Neuronal stem cell (in vitro differentiated cells): Measurements from ENCODE around the gene BZW2.

ENCODE experiments used
- DNase-seq: peaks from one replicate; pipeline ENCODE4 v3.0.0-alpha.2; 2013; ENCODE audit warnings: low spot score
- H2AFZ ChIP-seq: one replicate; pipeline ENCODE4 v1.6.1; 2013; ENCODE audit warnings: mild to moderate bottlenecking, low read length, inconsistent platforms
- H2AK5ac ChIP-seq: 2 replicates; pipeline ENCODE4 v1.6.1; 2013; ENCODE audit warnings: low read depth, mild to moderate bottlenecking, inconsistent platforms, low read length, moderate library complexity, mixed read lengths
- H2BK120ac ChIP-seq: 2 replicates; pipeline ENCODE4 v1.6.1; 2013; ENCODE audit warnings: low read depth, mild to moderate bottlenecking, inconsistent platforms, low read length, moderate library complexity, mixed read lengths
- H2BK12ac ChIP-seq: one replicate; pipeline ENCODE4 v1.6.1; 2013; ENCODE audit warnings: low read length, inconsistent platforms
- H2BK15ac ChIP-seq: 2 replicates; pipeline ENCODE4 v1.6.1; 2013; ENCODE audit warnings: mild to moderate bottlenecking, low read length, inconsistent platforms, mixed read lengths
- H2BK5ac ChIP-seq: one replicate; pipeline ENCODE4 v1.6.1; 2013; ENCODE audit warnings: inconsistent platforms, mild to moderate bottlenecking, low read length, moderate library complexity
- H3K14ac ChIP-seq: one replicate; pipeline ENCODE4 v1.6.1; 2013; ENCODE audit warnings: low read length, inconsistent platforms
- H3K18ac ChIP-seq: 2 replicates; pipeline ENCODE4 v1.6.1; 2013; ENCODE audit warnings: low read length, inconsistent platforms
- H3K23ac ChIP-seq: 2 replicates; pipeline ENCODE4 v1.6.1; 2013; ENCODE audit warnings: low read depth, mild to moderate bottlenecking, mixed read lengths, low read length, inconsistent platforms; ENCODE audit not compliant: poor library complexity
- H3K27ac ChIP-seq: replicated peaks from 3 replicates; pipeline ENCODE4 v1.5.1; 2013; ENCODE audit warnings: low read length, inconsistent platforms
- H3K27me3 ChIP-seq, 3 experiments: 2 replicates each; pipeline ENCODE4 v1.6.1; 2013; ENCODE audit warnings: low read length in 3 of 3, mild to moderate bottlenecking in 2 of 3, inconsistent platforms in 1 of 3, low read depth in 1 of 3, mixed read lengths in 1 of 3, moderate library complexity in 1 of 3; ENCODE audit not compliant: control insufficient read depth in 3 of 3, insufficient read depth in 3 of 3
- H3K36me3 ChIP-seq, 2 donors: replicated peaks in 1 of 2; 2 replicates each; pipeline ENCODE4 v1.6.1; 2013; ENCODE audit warnings: low read length in 2 of 2; ENCODE audit not compliant: control insufficient read depth in 2 of 2, insufficient read depth in 2 of 2
- H3K4ac ChIP-seq: 2 replicates; pipeline ENCODE4 v1.6.1; 2013; ENCODE audit warnings: inconsistent platforms, mild to moderate bottlenecking, low read length, moderate library complexity
- H3K4me1 ChIP-seq, 2 donors: 1 replicate in 1 of 2; 2 replicates in 1 of 2; pipeline ENCODE4 v1.6.1; 2013; ENCODE audit warnings: low read length in 2 of 2, low read depth in 1 of 2; ENCODE audit not compliant: control insufficient read depth in 2 of 2, insufficient read depth in 1 of 2
- H3K4me2 ChIP-seq: one replicate; pipeline ENCODE4 v1.6.1; 2013; ENCODE audit warnings: mild to moderate bottlenecking, low read length, inconsistent platforms; ENCODE audit not compliant: insufficient read depth, poor library complexity, severe bottlenecking
- H3K4me3 ChIP-seq, 2 donors: 2 replicates each; pipeline ENCODE4 v1.5.1; 2013; ENCODE audit warnings: low read length in 2 of 2, mild to moderate bottlenecking in 2 of 2, inconsistent platforms in 1 of 2, moderate library complexity in 1 of 2
- H3K79me1 ChIP-seq: one replicate; pipeline ENCODE4 v1.6.1; 2013; ENCODE audit warnings: low read depth, mild to moderate bottlenecking, inconsistent platforms, low read length, moderate library complexity
- H3K9ac ChIP-seq: one replicate; pipeline ENCODE4 v1.6.1; 2013; ENCODE audit warnings: mild to moderate bottlenecking, low read depth, low read length, inconsistent platforms; ENCODE audit not compliant: poor library complexity
- H3K9me3 ChIP-seq, 2 donors: replicated peaks in 1 of 2; 2 replicates each; pipeline versions ENCODE3 to v1.6.1; 2013; ENCODE audit warnings: low read length in 2 of 2, mild to moderate bottlenecking in 2 of 2, inconsistent platforms in 1 of 2, low read depth in 1 of 2, mixed read lengths in 1 of 2, moderate library complexity in 1 of 2; ENCODE audit not compliant: control insufficient read depth in 2 of 2, insufficient read depth in 1 of 2
- H4K8ac ChIP-seq: one replicate; pipeline ENCODE4 v1.6.1; 2013; ENCODE audit warnings: low read depth, mild to moderate bottlenecking, inconsistent platforms, low read length, moderate library complexity
- H4K91ac ChIP-seq: one replicate; pipeline ENCODE4 v1.6.1; 2013; ENCODE audit warnings: low read length, low read depth, mild to moderate bottlenecking, inconsistent platforms; ENCODE audit not compliant: poor library complexity
- whole genome bisulfite sequencing, 2 donors: extraction: QIAGEN DNeasy Blood & Tissue Kit; methylation state at CpG; one replicate each; pipeline ENCODE4 v1.1.7; 2013; ENCODE audit warnings: missing lambda C conversion rate in 2 of 2, mixed read lengths in 1 of 2; ENCODE audit not compliant: insufficient read length in 2 of 2, insufficient replicate concordance in 1 of 2; ENCODE audit errors: extremely low coverage in 2 of 2; 5-methylcytosine and 5-hydroxymethylcytosine counted together

BZW2 gene

GRCh38 chr7:16744518-16745250 is 98.7 kb downstream of the BZW2 start:
- DNase-seq = no peak
- Histone ChIP-seq H3K9ac (no peak overlapping the region), H4K8ac (no peak overlapping the region), H2BK12ac (no peak overlapping the region), H2BK120ac (no peak overlapping the region), H3K14ac (no peak overlapping the region), H2BK15ac (no peak overlapping the region), H3K4me2 (no peak overlapping the region), H3K4ac (no peak overlapping the region), H4K91ac (no peak overlapping the region), H3K18ac (no peak overlapping the region), H3K27ac (no peak overlapping the region), H3K4me1 (peaks cover 9 to 18% of the 10 kb centered on the region in 2 donors), H3K36me3 (no peaks in the 10 kb centered on the region), H2AFZ (peak overlapping the region; percentile 68), H3K23ac (no peak overlapping the region), H3K79me1 (peaks cover 2% of the 10 kb centered on the region), H2AK5ac (no peak overlapping the region), H2BK5ac (no peak overlapping the region), H3K9me3 (peaks cover 0 to 2% of the 10 kb centered on the region in 2 donors), H3K27me3 (no peaks in the 10 kb centered on the region), H3K4me3 (no peak overlapping the region)
- WGBS, 2 donors = no CpG with 5 or more reads among the region's 6 CpGs

GRCh38 chr7:16745645-16746044 is 99.7 kb downstream of the BZW2 start:
- Histone ChIP-seq H2AFZ (peak overlapping the region; percentile 68), H3K4me2 (no peak overlapping the region), H3K4me1 (peaks cover 9 to 18% of the 10 kb centered on the region in 2 donors), H3K23ac (no peak overlapping the region), H4K91ac (no peak overlapping the region), H3K27me3 (no peaks in the 10 kb centered on the region), H3K9me3 (peaks cover 0 to 2% of the 10 kb centered on the region in 2 donors), H2BK5ac (no peak overlapping the region), H3K18ac (no peak overlapping the region), H2AK5ac (no peak overlapping the region), H3K4me3 (no peak overlapping the region), H3K4ac (no peak overlapping the region), H2BK12ac (no peak overlapping the region), H3K14ac (no peak overlapping the region), H2BK15ac (no peak overlapping the region), H4K8ac (no peak overlapping the region), H2BK120ac (no peak overlapping the region), H3K79me1 (peaks cover 2% of the 10 kb centered on the region), H3K36me3 (no peaks in the 10 kb centered on the region), H3K27ac (no peak overlapping the region), H3K9ac (no peak overlapping the region)
- no peak for DNase-seq
- WGBS, 2 donors = no CpG with 5 or more reads among the region's 2 CpGs

- H2BK120ac ChIP-seq = no peak overlapping the region
- no peak overlapping the region for H3K14ac ChIP-seq
- H2AK5ac ChIP-seq = no peak overlapping the region
- H3K4me2 ChIP-seq = no peak overlapping the region
- no peak overlapping the region for H3K4ac ChIP-seq
- H3K27me3 ChIP-seq = no peaks in the 10 kb centered on the region
- H3K79me1 ChIP-seq = peaks cover 2% of the 10 kb centered on the region
- H2BK5ac ChIP-seq = no peak overlapping the region
- H3K4me1 ChIP-seq = peaks cover 9 to 18% of the 10 kb centered on the region in 2 donors
- no peaks in the 10 kb centered on the region for H3K36me3 ChIP-seq
- H2AFZ ChIP-seq = no peak overlapping the region
- no peak overlapping the region for H3K27ac ChIP-seq
- no peaks in the 10 kb centered on the region for H3K9me3 ChIP-seq
- H4K91ac ChIP-seq = no peak overlapping the region
- H3K9ac ChIP-seq = no peak overlapping the region
- H3K18ac ChIP-seq = no peak overlapping the region
- no CpG with 5 or more reads among the region's 1 CpG for whole genome bisulfite sequencing, 2 donors
- H2BK15ac ChIP-seq = no peak overlapping the region
- no peak overlapping the region for H2BK12ac ChIP-seq
- no peak for DNase-seq
- no peak overlapping the region for H3K23ac ChIP-seq
- H3K4me3 ChIP-seq = no peak overlapping the region
- H4K8ac ChIP-seq = no peak overlapping the region
Measured at GRCh38 chr7:16747102-16747501, 101.1 kb downstream of the BZW2 start.

GRCh38 chr7:16753102-16753931 is 107.3 kb downstream of the BZW2 start, which contains the start of gene TSPAN13:
Gene TSPAN13 (plus strand): TSS chr7:16753755. CDS start chr7:16753968, 213 bp downstream.
- Histone ChIP-seq H3K4me2 (peak within 1 kb of the TSS; percentile 68), H3K27me3 (peaks cover 0 to 3% (median 0%) of the 10 kb centered on the region in 3 experiments), H3K14ac (no peak within 1 kb of the TSS), H3K9ac (peak within 1 kb of the TSS; percentile 85), H3K36me3 (no peaks in the 10 kb centered on the region), H2AFZ (peak within 1 kb of the TSS; percentile 97), H2BK12ac (no peak within 1 kb of the TSS), H2BK5ac (no peak within 1 kb of the TSS), H3K4me3 (peak within 1 kb of the TSS; percentile 90 to 97), H3K79me1 (peaks cover 2% of the 10 kb centered on the region), H3K27ac (peak within 1 kb of the TSS; percentile 68), H2AK5ac (no peak within 1 kb of the TSS), H3K9me3 (no peaks in the 10 kb centered on the region), H4K8ac (peak within 1 kb of the TSS; percentile 25), H3K4ac (no peak within 1 kb of the TSS), H2BK120ac (no peak within 1 kb of the TSS), H4K91ac (no peak within 1 kb of the TSS), H3K4me1 (peaks cover 6 to 8% of the 10 kb centered on the region in 2 donors), H3K18ac (peak within 1 kb of the TSS; percentile 93), H2BK15ac (no peak within 1 kb of the TSS), H3K23ac (peak within 1 kb of the TSS; percentile 98)
- no CpG with 5 or more reads among the region's 48 CpGs for WGBS, 2 donors
- peak; percentile 88 for DNase-seq
